Measurements from ENCODE around the gene PTGIS.

DNA sequence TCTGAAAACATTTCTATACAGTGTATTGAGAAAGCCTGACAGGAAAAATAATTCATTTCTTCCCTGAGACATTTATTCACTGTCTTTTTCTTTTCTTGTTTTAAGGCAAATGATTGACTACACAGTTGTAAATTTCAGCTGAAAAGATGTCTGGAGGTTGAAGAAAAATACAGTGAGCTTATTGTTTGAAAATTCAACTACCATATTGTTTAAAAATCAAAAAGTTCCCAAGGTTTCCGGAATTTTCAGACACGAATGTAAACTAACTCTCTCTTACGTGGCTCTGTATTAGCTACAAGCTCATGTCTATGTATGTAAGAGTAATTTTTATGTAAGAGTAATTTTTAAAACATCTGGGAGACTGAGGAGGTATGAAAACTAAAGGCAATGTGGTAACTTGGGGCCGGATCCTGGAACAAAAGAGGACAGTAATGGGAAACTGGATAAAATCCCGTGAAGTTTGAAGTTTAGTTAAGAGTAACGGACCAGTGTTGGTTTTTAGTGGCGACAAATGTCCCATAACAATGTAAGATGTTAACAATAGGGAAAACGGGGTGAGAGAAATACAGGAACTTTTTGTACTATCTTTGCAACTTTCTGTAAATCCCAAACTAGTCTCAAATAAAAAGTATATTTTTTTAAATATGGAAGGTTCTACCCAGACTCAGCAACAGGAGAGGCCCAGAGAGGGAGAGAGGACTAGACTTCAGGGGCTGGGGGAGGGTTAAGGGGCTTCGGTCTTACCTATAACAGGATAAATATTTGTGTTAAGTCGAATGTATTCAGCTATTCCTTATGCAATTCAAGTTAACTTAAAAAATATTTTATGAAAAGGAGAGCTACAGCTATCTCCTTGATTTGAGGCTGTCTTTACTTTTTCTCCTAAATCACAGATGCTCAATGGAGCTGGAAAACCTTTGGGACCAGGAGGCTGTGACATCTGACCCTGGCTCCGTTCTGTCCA lies 1.3 kb downstream of the PTGIS start:
- TF ChIP-seq, protein P1, sequence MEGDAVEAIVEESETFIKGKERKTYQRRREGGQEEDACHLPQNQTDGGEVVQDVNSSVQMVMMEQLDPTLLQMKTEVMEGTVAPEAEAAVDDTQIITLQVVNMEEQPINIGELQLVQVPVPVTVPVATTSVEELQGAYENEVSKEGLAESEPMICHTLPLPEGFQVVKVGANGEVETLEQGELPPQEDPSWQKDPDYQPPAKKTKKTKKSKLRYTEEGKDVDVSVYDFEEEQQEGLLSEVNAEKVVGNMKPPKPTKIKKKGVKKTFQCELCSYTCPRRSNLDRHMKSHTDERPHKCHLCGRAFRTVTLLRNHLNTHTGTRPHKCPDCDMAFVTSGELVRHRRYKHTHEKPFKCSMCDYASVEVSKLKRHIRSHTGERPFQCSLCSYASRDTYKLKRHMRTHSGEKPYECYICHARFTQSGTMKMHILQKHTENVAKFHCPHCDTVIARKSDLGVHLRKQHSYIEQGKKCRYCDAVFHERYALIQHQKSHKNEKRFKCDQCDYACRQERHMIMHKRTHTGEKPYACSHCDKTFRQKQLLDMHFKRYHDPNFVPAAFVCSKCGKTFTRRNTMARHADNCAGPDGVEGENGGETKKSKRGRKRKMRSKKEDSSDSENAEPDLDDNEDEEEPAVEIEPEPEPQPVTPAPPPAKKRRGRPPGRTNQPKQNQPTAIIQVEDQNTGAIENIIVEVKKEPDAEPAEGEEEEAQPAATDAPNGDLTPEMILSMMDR (IDR thresholded peaks at IDR 0.05) = no peak
- TF ChIP-seq EZH2 (IDR thresholded peaks at IDR 0.05) = no peak
- no peak for TF ChIP-seq EZH2phosphoT487 (IDR thresholded peaks at IDR 0.05)
